Inflammatory macrophage treated with lipopolysaccharide for 1 hour (primary cell): ENCODE measurements around the gene DDX56.
"Not testable (repeated sequence)": the region's sequence is repeated elsewhere in the genome, so short reads cannot be mapped to it uniquely, and the experiment has no call there.

ENCODE experiments used
- DNase-seq, 2 donors: peaks; one replicate each; pipeline ENCODE4 v3.0.0-alpha.2; 2020 to 2022

Gene DDX56

GRCh38 chr7:44561962-44562621 lies 11.6 kb downstream of the DDX56 start:
- DNase-seq: no peak

GRCh38 chr7:44561481-44561880 lies 12.2 kb downstream of the DDX56 start:
- no peak for DNase-seq

- DNase-seq: no peak
Observed at GRCh38 chr7:44559485-44559884, 14.2 kb downstream of the DDX56 start.

- DNase-seq: no peak
Observed at GRCh38 chr7:44557485-44557884, 16.2 kb downstream of the DDX56 start.

- DNase-seq: no peak
Observed at GRCh38 chr7:44555350-44555749, 18.4 kb downstream of the DDX56 start.

GRCh38 chr7:44552473-44553005 lies 21.2 kb downstream of the DDX56 start:
- DNase-seq: not testable (repeated sequence)

GRCh38 chr7:44549457-44549856 lies 24.3 kb downstream of the DDX56 start:
- no peak for DNase-seq

GRCh38 chr7:44548893-44549292 lies 24.8 kb downstream of the DDX56 start:
- no peak for DNase-seq

GRCh38 chr7:44547536-44548231 lies 26.0 kb downstream of the DDX56 start:
- no peak for DNase-seq

- DNase-seq: no peak
Observed at GRCh38 chr7:44541876-44542610, 31.7 kb downstream of the DDX56 start.

- no peak for DNase-seq
Observed at GRCh38 chr7:44541028-44541869, 32.5 kb downstream of the DDX56 start, which contains the start of gene NPC1L1. Gene NPC1L1 (minus strand): TSS chr7:44541330. CDS start chr7:44541259, 71 bp downstream.

- DNase-seq: no peak
Observed at GRCh38 chr7:44540592-44541027, 33.1 kb downstream of the DDX56 start.

- DNase-seq: no peak
Observed at GRCh38 chr7:44539669-44540506, 33.8 kb downstream of the DDX56 start.

GRCh38 chr7:44538798-44539668 lies 34.7 kb downstream of the DDX56 start:
- no peak for DNase-seq

GRCh38 chr7:44538093-44538797 lies 35.5 kb downstream of the DDX56 start:
- no peak for DNase-seq

- DNase-seq: no peak
Observed at GRCh38 chr7:44537442-44537841, 36.3 kb downstream of the DDX56 start.

GRCh38 chr7:44536090-44536489 lies 37.6 kb downstream of the DDX56 start:
- DNase-seq: no peak

GRCh38 chr7:44535348-44536064 lies 38.2 kb downstream of the DDX56 start:
- DNase-seq: no peak

- DNase-seq: peak; percentile 24 to 58
Observed at GRCh38 chr7:44534501-44534900, 39.2 kb downstream of the DDX56 start.
